HUES6 (cell line): ENCODE results near the gene GRK3.

Experiments
- H3K27ac ChIP-seq: 2 replicates; pipeline ENCODE4 v1.7.0; 2013; ENCODE audit warnings: low read depth, mild to moderate bottlenecking, low read length, inconsistent platforms
- H3K27me3 ChIP-seq: 2 replicates; pipeline ENCODE4 v1.6.1; 2013; ENCODE audit warnings: low read length; ENCODE audit not compliant: control insufficient read depth, insufficient read depth
- H3K36me3 ChIP-seq: 2 replicates; pipeline ENCODE4 v1.6.1; 2013; ENCODE audit warnings: low read length; ENCODE audit not compliant: control insufficient read depth, insufficient read depth
- H3K4me1 ChIP-seq: 2 replicates; pipeline ENCODE4 v1.6.1; 2013; ENCODE audit warnings: low read length; ENCODE audit not compliant: control insufficient read depth, insufficient read depth
- H3K4me3 ChIP-seq: 2 replicates; pipeline ENCODE4 v1.5.1; 2013; ENCODE audit warnings: low read depth, low read length
- H3K9ac ChIP-seq: one replicate; pipeline ENCODE4 v1.6.1; 2013; ENCODE audit warnings: mild to moderate bottlenecking, low read length
- H3K9me3 ChIP-seq: 2 replicates; pipeline ENCODE4 v1.6.1; 2013; ENCODE audit warnings: low read depth, low read length; ENCODE audit not compliant: control insufficient read depth, insufficient read depth

Gene GRK3

DNA sequence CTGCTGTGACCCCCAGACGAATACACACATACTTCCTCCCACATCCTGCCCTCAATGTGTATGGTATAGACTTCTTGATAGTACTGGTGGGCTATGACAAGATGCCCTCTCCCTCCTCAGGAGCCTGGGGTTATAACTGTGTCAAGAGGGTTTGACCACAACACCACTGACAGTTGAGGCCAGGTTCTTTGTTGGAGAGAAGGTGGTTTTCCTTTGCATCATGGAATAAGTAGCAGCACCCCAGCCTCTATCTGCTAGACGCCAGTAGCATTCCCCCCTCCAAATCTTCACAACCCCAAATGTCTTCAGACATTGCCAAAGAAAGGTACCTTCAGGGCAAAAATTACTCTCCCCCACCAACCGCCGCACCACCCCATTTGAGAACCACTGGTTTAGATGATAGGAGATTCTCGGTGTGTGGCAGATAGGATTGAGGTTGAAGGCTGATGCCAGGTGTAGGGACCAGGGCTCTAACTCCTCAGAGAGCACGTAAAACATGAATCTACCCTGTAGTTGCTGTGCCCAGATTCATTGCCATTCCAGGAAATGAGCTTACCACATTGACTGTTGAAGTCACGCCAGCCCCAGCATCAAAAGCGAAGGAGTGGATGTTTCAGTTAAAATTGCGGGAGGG lies 172.0 kb downstream of the GRK3 start:
- Histone ChIP-seq H3K9ac (no peak overlapping the region), H3K27me3 (no peaks in the 10 kb centered on the region), H3K4me1 (no peaks in the 10 kb centered on the region; the same call in 1 of the 2 replicates), H3K36me3 (no peaks in the 10 kb centered on the region), H3K9me3 (no peaks in the 10 kb centered on the region), H3K4me3 (no peak overlapping the region), H3K27ac (no peak overlapping the region)

DNA sequence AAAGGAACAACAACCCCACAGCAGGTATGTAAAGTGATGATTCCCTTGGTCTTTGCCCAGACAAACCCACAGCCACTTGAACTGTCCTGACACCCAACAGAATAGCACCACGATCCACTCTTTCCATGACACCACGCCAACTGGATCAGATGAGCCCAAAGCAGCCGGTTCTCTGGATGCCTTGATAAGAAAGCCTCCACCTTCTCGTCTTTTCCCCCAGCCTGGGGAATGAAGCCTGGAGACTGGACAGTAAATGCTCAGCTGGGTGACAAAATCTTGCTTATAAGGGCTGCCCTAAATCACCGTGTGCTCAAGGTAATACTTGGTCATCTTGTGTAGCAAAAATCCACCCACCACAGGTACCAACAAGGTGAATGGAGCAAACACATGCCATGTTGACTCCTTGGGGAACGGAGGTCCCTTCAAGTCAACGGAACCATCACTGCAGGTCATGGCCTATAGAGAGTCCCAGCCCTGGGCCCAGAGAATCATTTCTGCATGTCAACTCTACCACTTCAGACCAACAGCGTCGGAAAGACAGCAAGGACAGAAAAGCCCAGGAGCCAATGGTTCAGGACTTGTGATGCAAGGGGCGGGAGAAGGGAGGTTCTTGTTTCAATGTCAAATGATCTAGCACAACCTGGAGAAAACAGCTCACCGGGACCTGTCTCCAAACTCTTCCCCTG lies 175.3 kb downstream of the GRK3 start:
- H3K27ac ChIP-seq, result no peak overlapping the region
- H3K27me3 ChIP-seq, result no peaks in the 10 kb centered on the region

DNA sequence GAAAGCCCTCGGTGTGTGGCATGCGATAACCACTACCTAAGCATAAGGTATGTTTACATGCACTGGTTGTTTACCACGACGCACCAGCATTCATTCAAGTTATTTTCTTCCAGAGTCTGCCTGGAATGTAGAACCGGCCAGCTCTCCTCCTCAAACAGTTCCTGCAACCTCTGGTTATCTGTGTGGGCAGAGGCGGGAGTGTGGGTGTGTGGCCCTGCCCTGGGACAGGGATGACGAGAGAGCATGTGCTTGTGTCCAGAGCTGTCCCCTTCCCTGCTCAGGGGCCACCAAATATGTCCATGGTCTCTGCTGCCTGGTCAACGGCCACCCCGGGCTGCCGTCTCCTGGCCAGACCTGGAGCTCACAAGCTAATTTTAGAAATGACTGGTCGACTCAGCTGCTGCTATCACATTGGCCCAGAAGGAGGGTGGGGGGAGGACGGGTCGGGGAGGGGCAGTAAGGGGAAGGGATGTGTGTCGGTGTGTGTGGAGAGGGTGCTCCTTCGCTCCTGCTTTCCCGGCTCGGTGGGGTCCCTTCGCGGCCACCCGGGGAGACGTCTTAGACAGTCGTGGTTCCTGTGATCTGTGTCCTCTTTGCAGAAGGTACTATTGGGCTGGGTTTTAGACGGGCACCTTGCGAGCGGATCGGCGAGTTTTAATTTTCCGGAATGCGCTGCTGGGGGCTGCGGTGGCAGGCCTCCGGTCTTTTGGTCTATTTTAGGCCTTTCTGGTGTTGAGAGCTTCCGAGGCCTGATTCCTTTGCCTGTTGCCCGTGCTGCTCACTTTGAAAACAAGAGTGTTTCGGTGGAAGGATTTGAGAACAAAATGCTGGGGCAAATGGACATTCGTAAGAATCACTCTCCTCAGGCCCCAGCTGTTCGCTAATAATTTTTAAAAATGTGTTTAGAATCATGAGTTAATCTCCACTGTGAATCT lies 177.5 kb downstream of the GRK3 start, which contains the start of gene MYO18B:
TSS of gene MYO18B (plus strand) at position 497 of the 935 bp plus-strand sequence. CDS start 18,905 bp downstream, outside the sequence.
- H3K4me1 ChIP-seq, result peaks cover 3% of the 10 kb centered on the region; the same call in 1 of the 2 replicates
- no peaks in the 10 kb centered on the region for H3K9me3 ChIP-seq
- H3K4me3 ChIP-seq, result no peak within 1 kb of the TSS
- H3K27me3 ChIP-seq, result no peaks in the 10 kb centered on the region
- H3K27ac ChIP-seq, result no peak within 1 kb of the TSS
- no peak within 1 kb of the TSS for H3K9ac ChIP-seq
- no peaks in the 10 kb centered on the region for H3K36me3 ChIP-seq

More for the DNA sequence above, 175.3 kb downstream of the GRK3 start:
- Histone ChIP-seq H3K9me3 (no peaks in the 10 kb centered on the region), H3K4me1 (peaks cover 3% of the 10 kb centered on the region; the same call in 1 of the 2 replicates), H3K36me3 (no peaks in the 10 kb centered on the region), H3K9ac (no peak overlapping the region), H3K4me3 (no peak overlapping the region)

DNA sequence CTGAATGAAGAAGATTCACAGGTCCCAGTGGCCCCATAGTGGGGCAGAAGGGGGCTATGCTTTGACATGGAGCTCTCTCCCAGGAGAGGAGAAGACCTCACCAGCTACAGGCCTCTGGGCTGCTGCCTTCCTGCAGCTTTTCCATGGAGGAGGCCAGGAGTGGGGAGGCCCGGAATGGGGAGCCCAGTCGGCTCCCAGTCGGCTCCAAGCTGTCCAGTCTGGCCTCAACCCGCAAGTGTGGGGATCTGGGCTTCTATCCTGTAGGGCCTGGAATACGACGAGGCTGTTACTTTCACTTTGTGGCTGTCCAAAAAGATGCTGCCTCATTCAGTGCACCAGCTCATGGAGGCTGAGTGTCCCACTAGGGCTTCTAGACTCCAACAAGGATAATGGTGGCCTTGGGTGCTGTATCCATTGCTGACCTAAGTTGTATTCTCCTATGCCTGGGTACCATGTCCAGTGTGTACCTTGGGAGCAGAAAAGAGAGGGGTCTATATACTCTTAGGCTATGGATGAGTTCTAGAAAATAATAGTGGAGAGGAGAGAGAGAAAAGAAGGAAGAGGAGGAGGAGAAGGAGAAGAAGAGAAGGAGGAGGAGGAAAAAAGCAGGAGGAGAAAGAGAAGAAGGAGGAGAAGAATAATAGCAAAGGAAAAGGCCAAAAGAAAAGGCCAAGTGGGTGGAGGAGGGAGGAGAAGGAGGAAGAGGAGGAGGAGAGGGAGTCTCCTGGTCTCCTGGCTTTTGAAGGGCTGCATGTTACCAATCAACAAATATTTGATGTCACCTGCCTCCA lies 178.6 kb downstream of the GRK3 start:
- Histone ChIP-seq H3K4me3 (no peak overlapping the region), H3K4me1 (peaks cover 3% of the 10 kb centered on the region; the same call in 1 of the 2 replicates), H3K27me3 (no peaks in the 10 kb centered on the region), H3K9ac (no peak overlapping the region), H3K27ac (no peak overlapping the region), H3K9me3 (no peaks in the 10 kb centered on the region), H3K36me3 (no peaks in the 10 kb centered on the region)

DNA sequence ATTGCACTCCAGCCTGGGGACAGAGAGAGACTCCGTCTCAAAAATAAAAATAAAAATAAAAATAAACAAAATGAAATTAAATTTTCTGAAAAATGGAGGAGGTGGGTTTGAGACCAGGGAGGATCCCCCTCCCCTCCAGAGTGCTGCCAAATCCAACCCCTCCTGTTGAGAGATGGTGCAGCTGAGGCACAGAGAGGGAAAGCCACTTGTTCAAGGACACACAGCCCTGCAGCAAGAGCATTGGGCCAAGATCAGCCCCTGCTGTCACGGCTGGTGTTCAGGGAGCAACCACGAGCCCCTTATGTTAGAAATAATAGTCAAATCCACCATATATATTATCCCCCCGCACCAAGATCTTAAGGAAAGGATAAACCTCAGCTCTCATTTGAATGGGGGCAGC lies 180.2 kb downstream of the GRK3 start:
- Histone ChIP-seq H3K36me3 (no peaks in the 10 kb centered on the region), H3K9me3 (no peaks in the 10 kb centered on the region), H3K4me1 (peaks cover 5% of the 10 kb centered on the region; the same call in 1 of the 2 replicates), H3K9ac (no peak overlapping the region), H3K27me3 (no peaks in the 10 kb centered on the region), H3K4me3 (no peak overlapping the region), H3K27ac (no peak overlapping the region)

DNA sequence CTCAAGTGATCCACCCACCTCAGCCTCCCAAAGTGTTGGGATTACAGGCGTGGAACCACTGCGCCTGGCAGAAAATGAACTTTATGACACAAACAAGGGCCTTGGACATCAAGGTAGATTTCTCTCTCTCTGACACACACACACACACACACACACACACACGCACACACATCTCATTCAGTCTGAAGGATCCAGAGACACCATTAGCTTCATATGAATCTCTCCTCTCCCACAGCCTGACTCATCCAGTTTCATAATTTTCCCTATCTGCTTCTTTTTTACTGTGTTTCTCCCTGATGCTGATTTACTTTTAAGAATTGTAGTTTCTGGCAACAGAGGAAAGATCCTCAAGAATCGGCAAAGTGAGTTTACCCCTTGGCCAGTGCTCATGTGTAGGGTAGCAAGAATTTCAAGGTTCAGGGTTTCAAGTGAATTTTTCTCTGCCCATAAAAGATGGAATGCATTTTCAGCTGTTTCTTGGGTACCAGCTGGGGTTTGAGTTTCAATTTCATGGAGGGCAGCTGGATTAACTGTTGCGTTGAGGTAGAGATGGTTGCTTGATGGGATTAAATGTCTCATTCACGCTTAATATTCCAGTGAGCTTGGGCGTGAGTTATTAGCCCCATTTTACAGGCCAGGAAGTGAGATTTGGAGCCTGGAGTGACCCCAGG lies 181.0 kb downstream of the GRK3 start:
- Histone ChIP-seq H3K27me3 (no peaks in the 10 kb centered on the region), H3K4me1 (peaks cover 8% of the 10 kb centered on the region; the same call in 1 of the 2 replicates), H3K9ac (no peak overlapping the region), H3K27ac (no peak overlapping the region), H3K9me3 (no peaks in the 10 kb centered on the region), H3K4me3 (no peak overlapping the region), H3K36me3 (no peaks in the 10 kb centered on the region)

DNA sequence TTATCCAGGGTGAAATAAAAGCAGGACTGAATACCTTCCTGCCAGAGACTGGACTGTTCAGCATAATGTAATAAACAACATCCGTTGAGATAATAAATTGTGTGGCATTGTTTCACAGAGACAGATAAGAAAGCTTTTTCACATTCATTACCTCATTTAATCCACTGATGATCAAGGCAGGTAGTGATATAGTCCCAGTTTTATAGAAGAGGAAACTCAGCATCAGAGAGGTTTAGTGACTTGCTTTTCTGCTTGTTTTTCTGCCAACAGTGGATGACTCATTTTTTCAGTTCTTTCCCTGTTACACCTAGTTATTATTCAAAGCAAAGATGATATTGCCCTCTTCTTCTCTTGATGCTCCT lies 181.5 kb downstream of the GRK3 start:
- Histone ChIP-seq H3K9me3 (no peaks in the 10 kb centered on the region), H3K27ac (no peak overlapping the region), H3K9ac (no peak overlapping the region), H3K4me1 (peaks cover 8% of the 10 kb centered on the region; the same call in 1 of the 2 replicates), H3K4me3 (no peak overlapping the region), H3K36me3 (no peaks in the 10 kb centered on the region), H3K27me3 (no peaks in the 10 kb centered on the region)

DNA sequence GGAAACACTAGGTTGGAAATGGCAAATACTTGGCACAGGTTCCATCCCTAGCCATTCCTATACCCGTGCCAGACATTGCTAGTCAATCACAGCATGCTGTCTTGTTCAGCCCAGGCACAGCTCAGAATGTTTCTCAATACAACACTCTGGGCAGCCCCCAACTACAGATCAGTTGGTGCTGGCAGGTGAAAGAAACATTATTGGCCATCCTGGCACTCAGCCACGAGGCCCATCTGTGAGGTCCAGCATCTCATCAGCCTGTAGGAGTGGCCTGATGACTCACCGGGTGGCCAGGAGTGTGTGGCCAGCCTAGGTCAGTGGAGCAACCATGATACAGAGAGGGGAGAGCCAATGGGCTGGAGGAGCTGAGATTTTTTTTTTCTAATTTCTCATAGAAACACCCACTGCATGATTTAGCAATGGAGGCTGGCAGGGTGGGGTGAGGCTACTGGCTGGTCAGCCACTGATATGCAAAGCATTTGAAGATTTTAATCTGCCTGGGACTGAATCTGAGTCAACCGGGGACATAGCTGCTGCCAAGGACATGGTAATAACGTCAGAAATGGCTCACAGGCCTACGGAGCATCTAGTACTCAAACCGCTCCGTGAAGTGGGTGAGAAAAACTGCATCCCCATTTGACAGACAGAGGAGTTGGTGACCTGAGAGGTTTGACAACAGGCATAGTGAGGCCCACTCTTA lies 182.9 kb downstream of the GRK3 start:
- Histone ChIP-seq H3K9me3 (no peaks in the 10 kb centered on the region), H3K27ac (no peak overlapping the region), H3K36me3 (no peaks in the 10 kb centered on the region), H3K4me1 (peaks cover 8% of the 10 kb centered on the region; the same call in 1 of the 2 replicates), H3K9ac (no peak overlapping the region), H3K27me3 (no peaks in the 10 kb centered on the region), H3K4me3 (no peak overlapping the region)

DNA sequence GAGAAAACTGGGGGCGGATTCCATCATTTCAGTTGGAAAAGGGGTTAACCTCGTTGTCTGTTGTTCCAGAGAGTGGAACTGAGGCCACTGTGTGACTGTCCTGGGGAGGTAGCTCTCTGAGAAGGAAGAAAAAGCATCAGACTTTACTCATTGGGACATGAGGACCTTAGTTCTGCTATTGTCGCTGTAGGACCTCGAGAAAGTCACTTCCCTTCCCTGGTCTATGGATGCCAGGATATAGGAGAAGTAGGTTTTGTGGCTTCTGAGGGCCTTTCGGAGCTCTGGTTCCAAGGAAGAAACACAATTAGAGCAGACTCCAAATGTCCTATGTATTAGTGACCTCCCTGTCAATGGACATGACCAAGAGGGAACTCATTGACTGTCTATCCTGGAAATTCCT lies 183.7 kb downstream of the GRK3 start:
- Histone ChIP-seq H3K4me3 (no peak overlapping the region), H3K9me3 (no peaks in the 10 kb centered on the region), H3K36me3 (no peaks in the 10 kb centered on the region), H3K27ac (no peak overlapping the region), H3K4me1 (peaks cover 4% of the 10 kb centered on the region; the same call in 1 of the 2 replicates), H3K27me3 (no peaks in the 10 kb centered on the region), H3K9ac (no peak overlapping the region)
